HG02973 (cell line): ENCODE measurements around the gene IRF7.

ENCODE experiments used
- ATAC-seq: cut with Tn5 transposase; IDR thresholded peaks from one replicate; pipeline ENCODE4 v1.9.1; 2021; ENCODE audit warnings: moderate library complexity; ENCODE audit not compliant: unreplicated experiment

Gene IRF7

DNA sequence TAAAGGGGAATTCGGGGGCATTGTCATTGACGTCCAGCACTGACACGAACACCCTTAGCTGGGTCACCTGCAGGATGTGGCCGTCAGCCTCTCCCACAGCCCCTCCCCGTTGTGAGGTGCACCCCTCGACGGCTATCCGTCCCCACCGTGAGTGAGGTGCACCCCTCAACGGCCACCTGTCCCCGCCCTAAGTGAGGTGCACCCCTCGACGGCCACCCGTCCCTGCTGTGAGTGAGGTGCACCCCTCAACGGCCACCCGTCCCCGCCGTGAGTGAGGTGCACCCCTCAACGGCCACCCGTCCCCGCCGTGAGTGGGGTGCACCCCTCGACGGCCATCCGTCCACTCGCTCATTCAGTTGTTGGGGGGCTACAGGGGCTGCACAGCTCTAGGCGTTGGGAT, 6.1 kb upstream of the IRF7 start:
- no peak for ATAC-seq

DNA sequence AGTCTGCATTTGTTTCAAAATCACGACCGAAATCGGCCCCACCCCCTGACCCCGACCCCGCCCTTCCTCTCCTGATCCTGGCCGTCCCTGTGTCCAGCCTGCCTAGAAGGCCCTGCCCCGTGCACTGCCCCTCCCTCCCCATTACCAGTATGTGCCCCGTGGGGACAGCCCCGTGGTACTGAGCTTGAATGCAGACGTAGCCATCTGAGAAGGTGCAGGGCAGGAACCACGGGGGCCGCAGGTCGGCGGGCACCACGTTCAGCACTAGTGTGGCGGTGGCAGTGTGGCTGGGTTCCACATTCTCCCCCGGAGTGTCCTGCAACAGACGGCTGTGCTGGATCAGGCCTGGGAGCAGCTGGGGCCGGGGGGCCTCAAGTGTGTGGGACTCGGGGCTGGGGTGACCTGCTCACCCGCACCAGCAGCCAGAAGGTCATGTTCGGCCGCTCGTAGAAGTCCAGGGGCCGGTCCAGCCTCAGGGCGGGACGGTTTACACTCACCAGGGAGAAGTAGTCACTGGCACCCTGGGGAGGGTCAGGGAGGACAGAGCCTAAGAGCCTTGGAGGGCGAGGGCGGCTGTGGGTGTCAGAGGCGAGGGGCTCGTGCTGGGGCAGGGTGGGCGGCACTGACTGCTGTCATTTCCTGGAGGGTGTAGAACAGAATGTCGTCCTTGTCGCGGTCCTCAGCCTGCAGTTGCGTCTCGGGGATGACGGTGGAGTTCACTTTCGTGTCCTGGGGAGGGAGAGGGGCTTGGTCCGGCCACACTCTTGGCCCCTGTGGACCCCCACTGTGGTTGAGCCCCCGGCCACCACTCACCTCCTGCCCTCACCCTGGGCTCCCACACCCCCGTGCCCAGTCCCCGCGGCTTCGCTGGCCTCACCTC, 5.4 kb upstream of the IRF7 start:
- no peak for ATAC-seq

DNA sequence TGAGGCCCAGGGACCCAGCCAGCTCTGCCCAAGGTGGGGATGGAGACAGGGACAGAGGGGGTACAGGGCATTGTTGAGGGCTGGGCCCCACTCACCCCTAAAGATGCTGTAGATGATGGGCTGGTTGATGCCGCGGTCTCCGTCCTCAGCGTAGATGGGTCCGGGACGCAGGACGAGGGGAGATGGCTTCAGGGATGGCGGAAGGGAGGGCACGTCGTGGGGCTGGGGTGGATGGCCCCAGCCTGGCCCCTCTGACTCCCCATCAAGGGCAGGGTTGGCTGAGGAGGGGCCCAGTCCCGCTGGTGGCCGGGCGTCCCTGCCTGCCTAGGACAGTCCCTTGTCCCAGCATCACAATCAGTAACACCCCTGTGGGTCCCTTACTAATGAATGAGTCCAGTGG, 4.5 kb upstream of the IRF7 start:
- ATAC-seq: no peak

DNA sequence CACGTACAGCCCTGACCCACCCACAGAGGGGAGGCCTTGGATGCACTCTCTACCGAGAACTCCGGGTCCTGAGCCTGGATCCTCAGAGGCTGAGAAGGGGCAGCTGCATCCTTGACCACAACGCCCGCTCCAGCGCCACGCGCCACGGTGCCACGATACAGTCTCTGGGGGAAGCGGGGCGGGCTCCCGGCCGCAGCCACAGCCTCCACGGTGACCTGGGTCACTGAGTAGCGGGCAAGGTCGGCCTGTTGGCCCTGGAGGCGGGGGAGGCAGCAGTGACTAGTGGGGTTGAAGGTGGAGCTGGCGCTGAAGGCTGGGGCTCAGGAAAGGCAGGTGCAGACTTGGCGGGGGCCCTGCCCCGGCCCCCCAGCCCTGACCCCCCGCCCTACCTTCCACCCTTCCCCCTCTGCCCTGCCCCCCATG, 3.9 kb upstream of the IRF7 start:
- no peak for ATAC-seq

DNA sequence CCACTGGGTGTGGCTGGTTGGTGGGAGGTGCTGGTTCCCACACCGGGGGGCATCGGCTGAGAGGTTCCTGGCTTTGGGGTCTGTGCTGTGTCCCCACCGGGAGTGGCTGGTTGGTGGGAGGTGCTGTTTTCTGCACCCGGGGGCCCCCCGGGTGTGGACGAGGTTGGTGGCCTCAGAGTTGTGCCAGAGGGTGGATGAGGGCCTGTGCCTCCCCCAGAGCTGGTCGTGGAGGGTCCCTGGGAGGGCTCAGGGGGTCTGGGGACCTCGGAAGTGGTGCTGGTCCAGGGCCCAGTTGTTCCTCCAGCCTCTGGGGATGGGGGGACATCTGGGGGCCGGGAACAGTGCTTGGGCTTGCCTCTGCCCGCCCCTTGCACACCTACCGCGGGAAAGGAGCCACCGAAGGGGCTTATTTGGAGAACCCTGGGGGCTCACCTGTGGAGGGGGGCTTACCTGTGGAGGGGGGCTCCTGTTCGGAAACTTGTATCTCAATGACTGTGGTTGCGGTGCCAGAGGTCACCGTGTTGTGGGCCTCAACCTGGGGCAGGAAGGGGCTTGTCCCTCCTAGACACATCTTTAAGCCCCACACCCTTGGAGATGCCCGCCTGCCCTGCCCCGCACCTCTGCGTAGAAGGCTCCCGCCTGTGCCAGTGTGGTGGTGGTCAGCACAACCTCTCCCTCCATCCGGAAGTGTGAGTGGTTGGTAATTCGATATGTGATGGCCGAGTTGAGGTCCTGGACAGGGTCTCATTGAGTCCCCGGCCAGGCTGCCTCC, 3.3 kb upstream of the IRF7 start:
- no peak for ATAC-seq

DNA sequence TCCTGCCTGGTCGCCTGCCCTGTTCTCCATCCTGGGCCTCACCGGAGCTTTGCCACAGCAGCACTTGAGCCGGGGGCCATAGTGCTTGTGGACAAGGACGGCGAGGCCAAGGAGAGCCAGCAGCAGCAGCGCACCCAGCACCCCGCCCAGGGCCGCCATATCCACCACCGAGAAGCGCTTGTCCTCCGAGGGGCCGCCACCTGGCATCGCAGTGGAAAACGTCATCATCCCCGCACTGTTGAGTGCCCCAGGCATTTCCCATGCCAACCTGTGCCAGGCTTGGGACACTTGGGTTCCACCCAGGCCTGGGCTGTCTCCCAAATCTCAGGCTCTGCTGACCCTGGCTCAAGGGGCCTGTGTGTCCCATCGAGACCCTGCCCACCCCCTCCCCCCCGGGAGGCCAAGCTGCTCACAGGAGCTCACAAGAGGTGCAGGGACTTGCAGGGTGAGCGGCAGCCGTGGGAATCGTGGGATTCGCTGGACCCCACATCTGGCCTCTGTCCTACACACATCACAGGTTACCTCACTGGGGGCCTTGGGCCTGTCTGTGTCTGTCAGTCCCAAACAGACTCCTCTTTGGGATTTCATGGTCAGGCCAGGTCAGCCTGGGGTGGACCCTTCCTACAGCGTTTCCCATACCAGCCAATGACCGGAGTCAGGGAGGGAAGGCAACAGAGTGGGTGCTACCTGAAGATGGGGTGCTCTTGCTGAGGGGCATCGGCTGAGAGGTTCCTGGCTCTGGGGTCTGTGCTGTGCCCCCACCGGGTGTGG, 2.3 kb upstream of the IRF7 start:
- no peak for ATAC-seq

DNA sequence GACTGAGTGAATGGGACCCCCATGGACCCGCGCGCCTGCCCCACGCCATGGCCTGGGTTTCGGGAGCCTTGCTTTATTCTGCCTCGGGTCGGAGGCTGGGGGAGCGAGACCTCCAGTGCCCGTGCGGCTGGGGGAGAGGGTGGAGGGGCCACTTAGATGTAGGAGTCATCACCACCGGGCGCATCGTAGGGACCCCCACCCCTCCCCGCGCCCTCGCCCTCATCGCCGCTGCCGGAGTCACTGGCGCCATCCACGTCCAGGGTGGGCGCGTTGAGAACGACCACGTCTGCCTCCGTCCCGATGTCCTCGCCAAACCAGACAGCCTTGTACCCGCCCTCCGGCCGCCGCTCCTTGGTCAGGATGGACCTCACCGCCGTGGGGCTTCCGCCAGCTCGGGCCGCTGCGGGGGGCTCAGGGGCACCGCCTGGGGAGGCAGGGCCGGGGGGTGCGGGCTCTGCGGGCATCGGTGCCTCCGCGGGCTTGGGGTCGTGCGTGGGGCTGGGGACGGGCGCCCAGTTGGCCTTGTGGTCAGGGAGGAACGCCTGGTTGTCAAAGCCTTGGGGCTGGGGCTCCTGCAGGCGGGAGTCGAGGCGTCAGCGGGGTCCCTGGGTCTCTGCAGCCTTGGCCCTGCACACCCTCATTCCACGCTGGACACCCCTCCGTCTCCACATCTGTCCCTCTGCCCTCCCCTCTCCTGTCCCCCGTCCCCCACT, 1.6 kb upstream of the IRF7 start:
- ATAC-seq: no peak

DNA sequence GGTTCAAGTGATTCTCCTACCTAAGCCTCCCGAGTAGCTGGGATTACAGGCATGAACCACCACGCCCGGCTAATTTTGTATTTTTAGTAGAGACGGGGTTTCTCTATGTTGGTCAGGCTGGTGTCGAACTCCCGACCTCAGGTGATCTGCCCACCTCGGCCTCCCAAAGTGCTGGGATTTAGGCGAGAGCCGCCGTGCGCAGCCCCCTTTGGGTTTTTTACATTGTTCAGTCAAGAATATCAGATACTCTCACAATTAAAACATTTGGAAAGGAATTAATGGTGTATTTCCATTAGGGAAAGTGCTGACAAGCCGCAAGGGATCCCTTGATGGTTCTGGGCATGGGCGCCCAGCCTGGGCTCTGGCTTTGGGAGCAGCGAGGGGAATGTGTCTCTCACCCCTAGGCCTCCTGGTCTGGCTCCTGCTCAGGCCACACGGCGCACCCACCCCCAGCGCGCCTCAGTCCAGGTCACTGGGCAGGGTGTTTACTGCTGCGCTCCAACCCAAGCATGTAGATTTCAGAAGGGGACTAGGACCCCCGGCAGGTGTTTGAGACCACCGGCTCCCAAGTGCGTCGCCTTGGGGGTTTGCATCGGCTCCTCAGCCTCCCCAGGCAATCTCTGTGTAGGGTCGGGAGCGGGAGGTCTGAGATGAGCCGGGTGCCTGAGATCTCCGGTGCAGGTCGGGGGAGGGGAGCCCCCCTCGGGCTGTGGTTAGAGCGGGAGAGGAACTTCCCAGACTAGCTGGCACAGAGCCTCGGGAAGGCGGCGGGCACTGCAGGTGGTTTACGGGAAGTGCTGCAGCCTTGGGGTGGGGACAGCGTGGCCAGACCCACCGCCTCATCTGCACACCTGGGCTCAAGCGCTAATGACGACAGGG, 809 bp upstream of the IRF7 start:
- ATAC-seq: no peak

DNA sequence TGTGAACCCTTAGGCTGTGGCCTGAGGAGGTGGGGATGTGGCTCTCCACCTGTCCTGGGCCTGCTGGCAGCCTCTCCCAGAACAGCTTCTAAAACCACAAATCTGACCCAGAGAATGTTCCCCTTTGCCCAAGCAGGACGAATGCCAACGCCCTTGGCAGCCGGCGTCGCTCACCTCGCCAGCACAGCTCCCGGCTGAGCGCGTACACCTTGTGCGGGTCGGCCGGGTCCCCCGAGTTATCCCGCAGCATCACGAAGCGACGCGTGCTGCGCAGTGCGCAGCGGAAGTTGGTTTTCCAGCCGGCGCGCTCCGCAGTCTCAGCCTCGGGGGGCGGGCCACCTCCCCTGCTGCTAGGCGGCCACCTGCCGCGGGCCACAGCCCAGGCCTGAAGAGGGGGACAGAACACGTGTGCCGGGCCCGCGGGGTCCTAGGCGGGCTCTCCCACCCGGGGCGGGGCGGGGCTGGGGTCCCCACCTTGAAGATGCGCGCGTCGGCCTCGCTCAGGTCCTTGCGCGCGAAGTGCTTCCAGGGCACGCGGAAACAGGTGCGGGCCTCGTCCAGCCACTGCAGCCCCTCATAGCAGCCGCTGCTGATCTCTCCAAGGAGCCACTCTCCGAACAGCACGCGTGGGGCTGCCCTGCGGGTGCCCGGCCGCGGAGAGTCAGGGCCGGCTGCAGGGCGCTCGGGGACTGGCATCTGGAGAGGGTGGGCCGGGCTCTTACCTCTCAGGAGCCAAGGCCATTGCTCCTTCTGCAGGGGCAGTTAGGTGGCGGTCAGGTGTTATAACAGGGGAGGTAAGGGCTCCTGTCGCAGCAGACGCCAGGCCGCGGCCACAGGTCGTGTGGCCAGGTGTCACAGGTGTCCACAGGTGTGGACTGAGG, 887 bp downstream of the IRF7 start:
- no peak for ATAC-seq

DNA sequence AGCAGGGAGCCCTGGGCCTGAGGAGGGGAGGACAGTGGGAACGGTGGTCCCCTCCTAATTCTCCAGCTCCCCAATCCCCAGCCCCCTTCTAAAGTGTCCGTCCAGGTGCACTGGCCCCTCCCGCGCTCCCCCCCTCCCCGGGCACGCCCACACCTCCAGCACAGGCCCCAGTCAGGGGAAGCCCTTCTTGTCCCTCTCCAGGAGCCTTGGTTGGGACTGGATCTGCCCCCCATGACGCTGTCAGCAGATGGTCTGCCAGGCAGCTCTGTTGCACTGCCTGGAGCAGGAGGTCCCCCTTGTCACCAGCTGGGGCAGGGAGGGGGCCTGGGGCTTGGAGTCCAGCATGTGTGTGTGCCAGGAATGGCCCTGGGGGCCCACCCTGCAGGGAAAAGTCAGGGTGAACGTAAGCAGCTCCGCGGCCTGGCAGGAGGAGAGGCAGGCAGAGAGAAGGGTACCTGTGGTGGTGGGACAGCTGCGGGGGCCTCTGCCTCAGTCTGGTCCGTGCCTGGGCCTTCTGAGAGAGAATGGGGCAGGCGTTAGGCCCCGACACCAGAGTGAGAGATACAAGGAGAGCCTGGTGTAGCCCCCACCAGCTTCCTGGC, 1.6 kb downstream of the IRF7 start:
- no peak for ATAC-seq

DNA sequence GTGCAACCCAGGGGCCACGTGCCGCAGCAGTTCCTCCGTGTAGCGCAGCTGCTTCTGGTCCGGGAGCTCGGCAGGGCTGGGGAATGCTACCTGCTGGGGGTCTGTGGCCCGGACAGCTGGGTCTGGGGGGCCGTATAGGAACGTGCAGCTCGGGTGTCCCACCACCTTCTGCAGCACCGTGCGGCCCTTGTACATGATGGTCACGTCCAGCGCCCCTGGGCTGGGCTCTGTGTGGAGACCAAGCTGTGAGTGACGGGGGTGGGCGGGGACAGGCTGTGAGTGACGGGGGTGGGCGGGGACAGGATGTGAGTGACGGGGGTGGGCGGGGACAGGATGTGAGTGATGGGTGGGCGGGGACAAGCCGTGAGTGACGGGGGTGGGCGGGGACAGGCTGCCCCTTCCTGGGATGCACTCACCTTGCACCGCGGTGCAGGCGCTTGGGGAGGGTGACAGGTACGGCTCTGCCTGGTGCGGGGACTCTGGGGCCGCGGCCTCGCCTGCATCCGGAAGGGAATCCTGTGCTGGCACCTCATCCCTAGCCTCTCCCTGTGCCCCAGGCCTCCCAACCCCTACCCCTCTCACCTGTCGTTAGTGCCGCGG, 2.3 kb downstream of the IRF7 start:
- ATAC-seq: no peak

DNA sequence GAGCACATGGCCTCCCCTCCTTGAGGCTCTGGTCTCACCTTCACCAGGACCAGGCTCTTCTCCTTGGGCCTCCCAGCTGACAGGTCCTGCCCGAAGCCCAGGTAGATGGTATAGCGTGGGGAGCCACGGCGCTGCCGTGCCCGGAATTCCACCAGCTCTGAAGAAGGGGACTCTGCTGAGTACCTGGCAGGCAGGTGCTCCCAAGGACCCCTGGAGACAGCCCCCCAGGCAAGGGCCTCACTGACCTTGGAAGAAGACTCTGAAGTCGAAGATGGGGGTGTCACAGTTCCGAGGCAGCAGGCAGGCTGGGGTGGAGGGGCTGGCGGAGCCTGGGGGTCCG, 2.8 kb downstream of the IRF7 start:
- no peak for ATAC-seq

DNA sequence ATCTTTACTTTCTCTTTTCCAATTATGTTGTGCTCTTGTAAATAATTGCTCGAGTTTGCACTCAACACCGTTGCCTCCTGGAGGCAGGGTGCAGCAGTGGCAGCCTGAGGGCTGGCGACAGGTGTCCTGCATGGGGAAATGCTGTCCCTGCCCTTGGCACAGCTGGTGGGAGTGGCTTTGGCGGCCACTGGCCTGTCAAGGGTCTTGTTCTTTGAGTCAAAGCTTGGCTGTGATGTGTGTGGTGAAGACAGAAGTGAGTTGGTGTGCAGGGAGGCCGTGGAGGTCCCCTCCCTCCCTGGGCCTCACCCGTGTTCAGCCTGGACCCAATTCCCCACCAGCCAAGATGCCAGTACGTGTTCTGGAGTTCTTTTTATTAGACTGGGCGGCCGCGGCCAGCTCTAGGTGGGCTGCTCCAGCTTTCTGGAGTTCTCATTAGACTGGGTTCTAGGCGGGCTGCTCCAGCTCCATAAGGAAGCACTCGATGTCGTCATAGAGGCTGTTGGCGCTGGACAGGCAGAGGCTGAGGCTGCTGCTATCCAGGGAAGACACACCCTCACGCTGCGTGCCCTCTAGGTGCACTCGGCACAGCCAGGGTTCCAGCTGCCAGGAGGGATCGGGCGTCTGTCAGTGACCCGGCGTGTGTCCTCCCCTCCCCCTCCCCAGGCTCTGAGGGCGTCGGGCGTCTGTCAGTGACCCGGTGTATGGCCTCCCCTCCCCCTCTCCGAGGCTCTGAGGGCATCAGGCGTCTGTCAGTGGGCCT, 3.4 kb downstream of the IRF7 start:
- no peak for ATAC-seq

DNA sequence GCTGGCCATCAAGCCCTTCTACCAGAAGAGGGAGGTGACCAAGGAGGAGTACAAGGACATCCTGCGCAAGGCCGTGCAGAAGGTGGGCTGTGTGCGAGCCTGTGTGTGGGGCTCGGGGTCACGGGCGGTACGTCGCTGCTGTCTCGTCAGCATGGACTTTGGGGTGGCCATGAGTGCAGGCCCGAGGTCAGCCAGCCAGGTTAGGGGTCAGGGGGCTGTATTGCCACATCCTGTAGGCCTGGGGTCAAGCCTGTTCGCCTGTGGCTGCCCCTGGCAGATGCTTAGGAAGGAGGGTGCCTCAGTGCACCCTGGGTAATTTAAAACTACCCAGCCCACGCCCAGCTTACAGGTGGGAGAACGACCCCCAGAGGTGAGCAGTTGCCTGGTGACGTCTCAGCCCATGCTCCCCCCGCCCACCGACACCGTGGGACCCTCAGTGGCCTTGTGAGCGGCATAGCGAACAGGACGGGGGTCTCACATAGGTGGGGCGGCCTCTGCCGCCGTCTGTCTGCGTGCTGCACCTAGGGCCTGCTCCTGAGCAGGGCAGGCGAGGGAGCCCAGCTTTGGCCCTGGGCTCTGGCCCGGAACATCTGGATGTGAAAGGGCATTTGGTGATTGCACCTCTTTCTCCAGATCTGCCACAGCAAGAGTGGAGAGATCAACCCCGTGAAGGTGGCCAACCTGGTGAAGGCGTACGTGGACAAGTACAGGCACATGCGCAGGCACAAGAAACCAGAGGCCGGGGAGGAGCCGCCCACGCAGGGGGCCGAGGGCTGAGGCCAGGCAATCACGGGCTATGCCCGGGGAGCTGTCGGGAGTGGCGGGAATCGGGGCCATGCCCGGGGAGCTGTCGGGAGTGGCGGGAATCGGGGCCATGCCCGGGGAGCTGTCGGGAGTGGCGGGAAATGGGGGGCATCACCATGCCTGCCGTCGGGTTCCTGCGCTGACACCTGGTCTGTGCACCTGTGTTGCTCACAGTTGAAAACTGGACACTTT, 4.5 kb downstream of the IRF7 start:
- no peak for ATAC-seq

DNA sequence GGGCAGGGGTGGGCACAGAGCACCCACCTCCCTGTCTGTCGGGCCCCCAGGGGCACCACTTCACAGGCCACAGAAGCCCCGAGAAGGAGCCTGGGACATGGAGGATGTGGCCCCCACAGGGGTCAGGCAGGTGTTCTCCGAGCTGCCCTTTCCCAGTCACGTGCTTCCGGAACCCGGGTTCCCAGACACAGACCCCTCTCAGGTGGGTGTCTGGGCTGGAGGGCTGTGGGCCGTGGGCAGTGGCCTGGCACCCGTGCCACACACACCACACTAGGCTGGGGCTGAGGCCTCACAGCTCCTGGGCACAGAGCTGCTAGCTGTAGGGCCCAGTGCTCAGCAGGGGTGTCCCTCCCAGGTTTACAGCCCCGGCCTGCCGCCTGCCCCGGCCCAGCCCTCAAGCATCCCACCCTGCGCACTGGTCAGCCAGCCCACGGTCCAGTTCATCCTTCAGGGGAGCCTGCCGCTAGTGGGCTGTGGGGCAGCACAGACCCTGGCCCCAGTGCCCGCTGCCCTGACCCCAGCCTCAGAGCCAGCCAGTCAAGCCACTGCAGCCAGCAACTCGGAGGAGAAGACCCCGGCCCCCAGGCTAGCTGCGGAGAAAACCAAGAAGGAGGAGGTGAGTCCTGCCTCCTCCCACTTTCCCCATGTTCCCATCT, 5.5 kb downstream of the IRF7 start:
- ATAC-seq: no peak

DNA sequence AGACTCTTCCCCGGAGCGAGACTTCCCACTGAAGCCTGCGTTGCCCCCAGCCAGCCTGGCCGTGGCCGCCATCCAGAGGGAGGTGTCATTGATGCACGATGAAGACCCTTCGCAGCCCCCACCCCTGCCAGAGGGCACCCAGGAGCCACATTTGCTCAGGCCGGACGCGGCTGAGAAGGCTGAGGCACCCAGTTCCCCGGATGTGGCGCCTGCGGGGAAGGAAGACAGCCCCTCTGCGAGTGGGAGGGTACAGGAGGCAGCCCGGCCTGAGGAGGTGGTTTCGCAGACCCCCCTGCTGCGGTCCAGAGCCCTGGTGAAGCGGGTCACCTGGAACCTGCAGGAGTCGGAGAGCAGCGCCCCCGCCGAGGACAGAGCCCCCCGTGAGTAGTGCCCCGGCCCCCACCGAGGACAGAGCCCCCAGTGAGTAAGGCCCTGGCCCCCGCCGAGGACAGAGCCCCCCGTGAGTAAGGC, 6.4 kb downstream of the IRF7 start:
- no peak for ATAC-seq
